Measurements from ENCODE around the gene RNU1-2.
A peak's percentile ranks its signal among the peaks of the same experiment; 100 is the strongest.
"Not testable (repeated sequence)": the region's sequence is repeated elsewhere in the genome, so short reads cannot be mapped to it uniquely, and the experiment has no call there.

Gene RNU1-2

GRCh38 chr1:16913181-16913832 is 17.5 kb downstream of the RNU1-2 start:
- Histone ChIP-seq H3K27ac (peak overlapping the region; percentile 79), H3K4me3 (ENCODE audit: low read depth in 1 of 2, low read length in 1 of 2) (peak overlapping the region; percentile 64 to 87), H3K4me1 (ENCODE audit: control insufficient read depth in 1 of 2, insufficient read depth in 1 of 2, low read depth in 1 of 2, low read length in 1 of 2) (peaks cover 25 to 28% of the 10 kb centered on the region in 2 experiments), H3K36me3 (no peaks in the 10 kb centered on the region), H3K9me3 (no peaks in the 10 kb centered on the region), H3K27me3 (peaks cover 19% of the 10 kb centered on the region)
- TF ChIP-seq CTCF (IDR thresholded peaks at IDR 0.05) = no peak

- Histone ChIP-seq H3K9me3 (no peaks in the 10 kb centered on the region), H3K27me3 (peaks cover 19% of the 10 kb centered on the region), H3K4me3 (ENCODE audit: low read depth in 1 of 2, low read length in 1 of 2) (peak overlapping the region; percentile 64 to 87), H3K4me1 (ENCODE audit: control insufficient read depth in 1 of 2, insufficient read depth in 1 of 2, low read depth in 1 of 2, low read length in 1 of 2) (peaks cover 25 to 28% of the 10 kb centered on the region in 2 experiments), H3K36me3 (no peaks in the 10 kb centered on the region), H3K27ac (peak overlapping the region; percentile 79)
- peak; percentile 56 for TF ChIP-seq CTCF (IDR thresholded peaks at IDR 0.05)
These were observed 18.3 kb downstream of the RNU1-2 start for GRCh38 chr1:16913833-16914662.

- H3K27me3 ChIP-seq = peaks cover 19% of the 10 kb centered on the region
- not testable (repeated sequence) for H3K27ac ChIP-seq
These were observed 19.3 kb downstream of the RNU1-2 start for GRCh38 chr1:16914928-16915626.

GRCh38 chr1:16915627-16915973 is 19.8 kb downstream of the RNU1-2 start:
- TF ChIP-seq CTCF (IDR thresholded peaks at IDR 0.05) = no peak
- Histone ChIP-seq H3K27me3 (peaks cover 19% of the 10 kb centered on the region), H3K9me3 (no peaks in the 10 kb centered on the region), H3K4me1 (ENCODE audit: control insufficient read depth in 1 of 2, insufficient read depth in 1 of 2, low read depth in 1 of 2, low read length in 1 of 2) (peaks cover 25 to 28% of the 10 kb centered on the region in 2 experiments), H3K27ac (no peak overlapping the region), H3K36me3 (no peaks in the 10 kb centered on the region), H3K4me3 (ENCODE audit: low read depth in 1 of 2, low read length in 1 of 2) (no peak overlapping the region)

More at GRCh38 chr1:16914928-16915626, 19.3 kb downstream of the RNU1-2 start:
- H3K4me1 ChIP-seq (ENCODE audit: control insufficient read depth in 1 of 2, insufficient read depth in 1 of 2, low read depth in 1 of 2, low read length in 1 of 2) = peaks cover 25 to 28% of the 10 kb centered on the region in 2 experiments
- H3K4me3 ChIP-seq (ENCODE audit: low read depth in 1 of 2, low read length in 1 of 2); H3K36me3 ChIP-seq; H3K9me3 ChIP-seq: not testable (repeated sequence)

- not testable (repeated sequence) for H3K9me3 ChIP-seq; H3K27ac ChIP-seq; H3K36me3 ChIP-seq; H3K4me3 ChIP-seq (ENCODE audit: low read depth in 1 of 2, low read length in 1 of 2)
- H3K27me3 ChIP-seq = peaks cover 25% of the 10 kb centered on the region
- H3K4me1 ChIP-seq (ENCODE audit: control insufficient read depth in 1 of 2, insufficient read depth in 1 of 2, low read depth in 1 of 2, low read length in 1 of 2) = peaks cover 25 to 28% of the 10 kb centered on the region in 2 experiments
These were observed 20.5 kb downstream of the RNU1-2 start for GRCh38 chr1:16916036-16916880.

GRCh38 chr1:16918371-16918770 is 22.6 kb downstream of the RNU1-2 start:
- H3K9me3 ChIP-seq = no peaks in the 10 kb centered on the region
- H3K4me1 ChIP-seq (ENCODE audit: control insufficient read depth in 1 of 2, insufficient read depth in 1 of 2, low read depth in 1 of 2, low read length in 1 of 2) = peaks cover 10 to 17% of the 10 kb centered on the region in 2 experiments
- H3K27ac ChIP-seq = no peak overlapping the region
- no peaks in the 10 kb centered on the region for H3K36me3 ChIP-seq
- H3K27me3 ChIP-seq = peaks cover 46% of the 10 kb centered on the region
- no peak for TF ChIP-seq CTCF (IDR thresholded peaks at IDR 0.05)
- no peak overlapping the region for H3K4me3 ChIP-seq (ENCODE audit: low read depth in 1 of 2, low read length in 1 of 2)

GRCh38 chr1:16918936-16919665 is 23.3 kb downstream of the RNU1-2 start:
- not testable (repeated sequence) for H3K9me3 ChIP-seq; H3K36me3 ChIP-seq; H3K4me3 ChIP-seq (ENCODE audit: low read depth in 1 of 2, low read length in 1 of 2); H3K27ac ChIP-seq
- Histone ChIP-seq H3K27me3 (peaks cover 45% of the 10 kb centered on the region), H3K4me1 (ENCODE audit: control insufficient read depth in 1 of 2, insufficient read depth in 1 of 2, low read depth in 1 of 2, low read length in 1 of 2) (peaks cover 5 to 12% of the 10 kb centered on the region in 2 experiments)

Data from neutrophil (primary cell).